Measurements from ENCODE around the gene APC. TPM values are rescaled to one million over a fixed set of nuclear protein-coding genes. Genes with fewer than 3 reads are reported as not detected.
"Not testable (repeated sequence)": the region's sequence is repeated elsewhere in the genome, so short reads cannot be mapped to it uniquely, and the experiment has no call there.

Gene APC
- total and polyA plus RNA-seq, 2 of the 13 experiments (the other 11 are each of a cell fraction or from before 2014, with no cell fraction given) = 6.1 to 19.0 TPM

- FAIRE-seq = peak; percentile 8
- peaks cover 32% of the 10 kb centered on the region for H3K79me2 ChIP-seq (ENCODE audit: insufficient read depth, low read length)
- H3K27ac ChIP-seq (ENCODE audit: extremely low read length, insufficient read depth, low read length) = peak overlapping the region; percentile 89
- peak overlapping the region in 2 of 3 experiments; percentile 16 to 93; a peak in 4 of 6 replicates for H3K4me3 ChIP-seq (replicated peaks in 1 of 3; ENCODE audit: insufficient read depth in 1 of 3, low read depth in 2 of 3, low read length in 3 of 3)
- TSS peak; percentile 96 for BruUV-seq (replicated peaks)
- ATAC-seq; CTCF ChIA-PET (ENCODE audit: low intra/inter-chr PET ratio, low total read pairs); H3K9me3 ChIP-seq (ENCODE audit: low read length); H3K27me3 ChIP-seq (ENCODE audit: control insufficient read depth in 1 of 2, insufficient read depth in 2 of 2, low read length in 2 of 2); DNase-seq (ENCODE audit: low spot score); H4K20me1 ChIP-seq (ENCODE audit: insufficient read depth, low read length); in situ Hi-C loops (cut with HindIII; ENCODE audit: extremely low pct_ligation_motif_present, low pct_unique_long_range_greater_than_20kb): not testable (repeated sequence)
- 0 out of 2 replicates have a peak, but pooled peaks have one; percentile 26 for TF ChIP-seq ZSCAN20 (CRISPR knock-in tag; IDR thresholded peaks at IDR 0.05; ENCODE audit: borderline replicate concordance)
- peak; percentile 21; the same call in 1 of the 2 replicates for TF ChIP-seq ZNF549 (CRISPR knock-in tag; IDR thresholded peaks at IDR 0.05)
- TF ChIP-seq ZNF713 (CRISPR knock-in tag; IDR thresholded peaks at IDR 0.05) = 0 out of 2 replicates have a peak, but pooled peaks have one; percentile 38
- TF ChIP-seq SNAPC4 (CRISPR knock-in tag; IDR thresholded peaks at IDR 0.05) = peak; percentile 1; the same call in 1 of the 2 replicates
- TF ChIP-seq ZNF350 (CRISPR knock-in tag; IDR thresholded peaks at IDR 0.05; ENCODE audit: borderline replicate concordance, low read depth) = 0 out of 2 replicates have a peak, but pooled peaks have one; percentile 5
- 0 out of 2 replicates have a peak, but pooled peaks have one; percentile 8 for TF ChIP-seq EEA1 (CRISPR knock-in tag; IDR thresholded peaks at IDR 0.05; ENCODE audit: borderline replicate concordance)
- 0 out of 2 replicates have a peak, but pooled peaks have one; percentile 10 for TF ChIP-seq RFXANK (CRISPR knock-in tag; IDR thresholded peaks at IDR 0.05)
- TF ChIP-seq NFIC (IDR thresholded peaks at IDR 0.05; ENCODE audit: low read length) = 0 out of 2 replicates have a peak, but pooled peaks have one; percentile 13
- peaks cover 32% of the 10 kb centered on the region for H3K4me1 ChIP-seq (ENCODE audit: insufficient read depth, low read length)
- peaks cover 6 to 24% of the 10 kb centered on the region in 2 experiments; a peak in 4 of 5 replicates for H3K36me3 ChIP-seq (replicated peaks in 1 of 2; ENCODE audit: control insufficient read depth in 1 of 2, insufficient read depth in 2 of 2, low read length in 2 of 2)
- peak overlapping the region; percentile 60 for H3K4me2 ChIP-seq (ENCODE audit: low read depth, low read length)
- H3K9ac ChIP-seq (ENCODE audit: insufficient read depth, low read depth, low read length) = peak overlapping the region; percentile 98
- POLR2A ChIA-PET = interaction anchor here (0.7 to 2.2 kb wide), 13 partner anchors 9 to 153 kb away, joined by 3 to 12 read pairs (median 5); partner anchors contain the start of genes DCP2 and REEP5
- intact Hi-C loops (cut with micrococcal nuclease; ENCODE audit: unreplicated experiment) = loop anchor here (2.0 to 5.0 kb wide), 3 partner anchors 62 to 153 kb away; partner anchors contain the start of gene REEP5
- 77% methylated on average over 11 of the region's 11 CpGs for WGBS (ENCODE audit: low lambda C conversion rate)
- H2AFZ ChIP-seq (ENCODE audit: low read length) = peak overlapping the region; percentile 85
Measured at GRCh38 chr5:112860571-112860928, 122.9 kb downstream of the APC start.
